Activated naive CD4-positive, alpha-beta T cell treated with anti-CD3 and anti-CD28 coated beads, Interleukin-2, amount 50 U/mL, for 16 hours (primary cell): ENCODE measurements around the gene JDP2.
A peak's percentile ranks its signal among the peaks of the same experiment; 100 is the strongest.

Experiments used
- DNase-seq: peaks from one replicate; pipeline ENCODE4 v3.0.0-alpha.2; 2020

The JDP2 gene

GRCh38 chr14:75520852-75521251, 93.0 kb downstream of the JDP2 start:
- no peak for DNase-seq

- DNase-seq: no peak
These were observed 93.8 kb downstream of the JDP2 start for GRCh38 chr14:75521415-75522199.

GRCh38 chr14:75522224-75522982, 94.6 kb downstream of the JDP2 start, which contains the start of gene BATF:
BATF (plus strand) TSS chr14:75522469; CDS start chr14:75522683, 214 bp downstream.
- peak; percentile 73 for DNase-seq

GRCh38 chr14:75522983-75523318, 95.1 kb downstream of the JDP2 start:
- DNase-seq: no peak
